HCT116 (cell line): ENCODE measurements around the gene LCNL1. TPM values are rescaled to one million over a fixed set of nuclear protein-coding genes. Genes with fewer than 3 reads are reported as not detected.

Experiments used
- ATAC-seq: fragments of 200-7000 bp; cut with Tn5 transposase; 2 replicates; pipeline ENCODE4 v1.9.1; 2020; ENCODE audit warnings: mild to moderate bottlenecking, moderate library complexity
- BruUV-seq: library from RNA; stranded (reverse); fragments of 400-500 nt; replicated peaks from 2 replicates; lab custom pipeline; 2021; lab: Mats Ljungman, UMichigan
- CTCF ChIA-PET: fragments of 300-600 bp; sonication (Branson Sonifier 250); formaldehyde crosslinking; loops from one replicate; lab custom pipeline; 2021; ENCODE audit warnings: antibody characterized with exemption; lab: Charles Lee
- POLR2A ChIA-PET: fragments of 300-600, 350-600 bp; sonication (Branson Sonifier 250); formaldehyde crosslinking; loops from one replicate; lab custom pipeline; 2021; ENCODE audit warnings: antibody characterized with exemption; lab: Charles Lee
- RAD21 ChIA-PET, 2 experiments: fragments of 300-600 bp; sonication (Branson Sonifier 250); formaldehyde crosslinking; loops; one replicate each; lab custom pipeline; 2023; ENCODE audit warnings: low total read pairs in 2 of 2; ENCODE audit not compliant: uncharacterized antibody in 2 of 2, unreplicated experiment in 2 of 2, low non-redundant PET in 1 of 2; lab: Charles Lee
- DNase-seq: peaks from one replicate; pipeline ENCODE4 v3.0.0-alpha.2; 2010; ENCODE audit warnings: low read depth, low spot score
- H2AFZ ChIP-seq: fragments of 200-600 bp; shearing (Covaris generic), sonication (generic); 2 replicates; pipeline ENCODE4 v1.6.1; 2017; ENCODE audit warnings: low read depth, mixed run types, mixed read lengths, antibody characterized with exemption, low read length; ENCODE audit not compliant: poor library complexity, severe bottlenecking
- H3K27ac ChIP-seq: 2 replicates; pipeline ENCODE4 v1.5.1; 2012; ENCODE audit warnings: low read depth, low read length
- H3K27me3 ChIP-seq: fragments of 200-600 bp; sonication (generic); 2 replicates; pipeline ENCODE4 v1.6.1; 2016; ENCODE audit warnings: mixed run types, low read length, mixed read lengths; ENCODE audit not compliant: insufficient read depth
- H3K36me3 ChIP-seq, 2 experiments: fragments of 200-500 bp in 1 of 2; fragments of 200-600 bp in 1 of 2; sonication (Bioruptor generic) in 1 of 2; sonication (generic) in 1 of 2; 2 replicates each; pipeline versions ENCODE4 v1.5.1 to v1.6.1; 2014 to 2016; ENCODE audit warnings: low read length in 2 of 2, inconsistent platforms in 1 of 2, mixed read lengths in 1 of 2, mixed run types in 1 of 2; ENCODE audit not compliant: insufficient read depth in 2 of 2, control insufficient read depth in 1 of 2
- H3K4me1 ChIP-seq, 2 experiments: fragments of 200-600 bp in 1 of 2; sonication (generic) in 1 of 2; 2 replicates each; pipeline versions ENCODE4 v1.5.1 to v1.6.1; 2012 to 2017; ENCODE audit warnings: low read length in 2 of 2, inconsistent platforms in 1 of 2, mild to moderate bottlenecking in 1 of 2, mixed read lengths in 1 of 2, mixed run types in 1 of 2, moderate library complexity in 1 of 2; ENCODE audit not compliant: insufficient read depth in 2 of 2, control insufficient read depth in 1 of 2
- H3K4me2 ChIP-seq: fragments of 200-600 bp; sonication (generic); 2 replicates; pipeline ENCODE4 v1.6.1; 2017; ENCODE audit warnings: mixed run types, low read length, mixed read lengths
- H3K4me3 ChIP-seq, 2 experiments: fragments of 200-600 bp in 1 of 2; sonication (generic) in 1 of 2; replicated peaks in 1 of 2; 2 replicates each; pipeline ENCODE4 v1.5.1; 2011 to 2016; ENCODE audit warnings: low read length in 2 of 2, control low read depth in 1 of 2, low read depth in 1 of 2, mild to moderate bottlenecking in 1 of 2, mixed read lengths in 1 of 2, mixed run types in 1 of 2
- H3K79me2 ChIP-seq: fragments of 200-600 bp; sonication (generic); 2 replicates; pipeline ENCODE4 v1.6.1; 2017; ENCODE audit warnings: mild to moderate bottlenecking, mixed run types, low read length, moderate library complexity, mixed read lengths; ENCODE audit not compliant: insufficient read depth
- H3K9ac ChIP-seq: fragments of 200-600 bp; sonication (generic); 2 replicates; pipeline ENCODE4 v1.6.1; 2016; ENCODE audit warnings: low read length, mixed read lengths
- H3K9me2 ChIP-seq: fragments of 200-600 bp; sonication (generic), shearing (Covaris generic); 2 replicates; pipeline ENCODE4 v1.6.1; 2017; ENCODE audit warnings: mixed run types, mild to moderate bottlenecking, moderate library complexity; ENCODE audit not compliant: insufficient read depth
- H3K9me3 ChIP-seq, 2 experiments: fragments of 200-500 bp in 1 of 2; fragments of 200-600 bp in 1 of 2; sonication (Bioruptor generic) in 1 of 2; sonication (generic) in 1 of 2; 2 replicates each; pipeline ENCODE4 v1.6.1; 2014 to 2017; ENCODE audit warnings: low read length in 2 of 2, mixed read lengths in 2 of 2, inconsistent platforms in 1 of 2, low read depth in 1 of 2, mild to moderate bottlenecking in 1 of 2, mixed run types in 1 of 2, moderate library complexity in 1 of 2; ENCODE audit not compliant: control insufficient read depth in 1 of 2, insufficient read depth in 1 of 2
- H4K20me1 ChIP-seq: fragments of 200-600 bp; sonication (generic), shearing (Covaris generic); 2 replicates; pipeline ENCODE4 v1.6.1; 2017; ENCODE audit warnings: mixed run types, mild to moderate bottlenecking, moderate library complexity; ENCODE audit not compliant: insufficient read depth
- CEBPB ChIP-seq: IDR thresholded peaks from 2 replicates; pipeline ENCODE4 v1.6.1; 2012; ENCODE audit warnings: low read depth
- JUND ChIP-seq: IDR thresholded peaks from 2 replicates; pipeline ENCODE4 v1.6.1; 2012
- MAX ChIP-seq: IDR thresholded peaks from 2 replicates; pipeline ENCODE4 v1.6.1; 2012
- POLR2A ChIP-seq: IDR thresholded peaks from 2 replicates; pipeline ENCODE4 v1.7.0; 2011; ENCODE audit warnings: borderline replicate concordance; ENCODE audit not compliant: insufficient read depth, insufficient read length; ENCODE audit errors: extremely low read depth
- POLR2AphosphoS5 ChIP-seq: IDR thresholded peaks from 2 replicates; pipeline ENCODE4 v1.6.1; 2011; ENCODE audit warnings: mild to moderate bottlenecking, low read depth, low read length, moderate library complexity
- REST ChIP-seq: IDR thresholded peaks from 2 replicates; pipeline ENCODE4 v1.6.1; 2012; ENCODE audit warnings: low read depth
- SIN3A ChIP-seq: IDR thresholded peaks from 2 replicates; pipeline ENCODE4 v1.6.1; 2012; ENCODE audit warnings: low read depth
- SP1 ChIP-seq: IDR thresholded peaks from 2 replicates; pipeline ENCODE4 v1.6.1; 2012; ENCODE audit warnings: low read depth
- SRF ChIP-seq: IDR thresholded peaks from 2 replicates; pipeline ENCODE4 v1.6.1; 2012; ENCODE audit warnings: low read depth
- TCF7L2 ChIP-seq: IDR thresholded peaks from 2 replicates; pipeline ENCODE4 v1.7.0; 2011; ENCODE audit warnings: borderline replicate concordance, inconsistent platforms; ENCODE audit not compliant: insufficient read depth, insufficient read length; ENCODE audit errors: extremely low read depth
- YY1 ChIP-seq: IDR thresholded peaks from 2 replicates; pipeline ENCODE4 v1.6.1; 2011; ENCODE audit warnings: low read length, low read depth, moderate library complexity, mild to moderate bottlenecking; ENCODE audit not compliant: insufficient replicate concordance; ENCODE audit errors: extremely low read depth
- ZNF274 ChIP-seq: fragments of 200-500 bp; sonication (Bioruptor generic); IDR thresholded peaks from 2 replicates; pipeline ENCODE4 v1.6.1; 2014; ENCODE audit warnings: mild to moderate bottlenecking, low read depth, low read length, inconsistent platforms
- intact Hi-C: fragments of 100-400 bp; cut with micrococcal nuclease; formaldehyde crosslinking; loops from 2 replicates; pipeline ENCODE4 v1.10.0; 2022
- total RNA-seq: library from RNA; stranded (reverse); gene quantifications from one replicate; pipeline ENCODE4 v1.2.1, GENCODE V29; 2021; ENCODE audit not compliant: unreplicated experiment
- TF ChIP-seq, protein P1 (sequence below): IDR thresholded peaks from 2 replicates; pipeline ENCODE4 v1.6.1; 2012

Gene LCNL1
- total RNA-seq, 1 experiment from 2014 or later: 0.44 TPM

DNA sequence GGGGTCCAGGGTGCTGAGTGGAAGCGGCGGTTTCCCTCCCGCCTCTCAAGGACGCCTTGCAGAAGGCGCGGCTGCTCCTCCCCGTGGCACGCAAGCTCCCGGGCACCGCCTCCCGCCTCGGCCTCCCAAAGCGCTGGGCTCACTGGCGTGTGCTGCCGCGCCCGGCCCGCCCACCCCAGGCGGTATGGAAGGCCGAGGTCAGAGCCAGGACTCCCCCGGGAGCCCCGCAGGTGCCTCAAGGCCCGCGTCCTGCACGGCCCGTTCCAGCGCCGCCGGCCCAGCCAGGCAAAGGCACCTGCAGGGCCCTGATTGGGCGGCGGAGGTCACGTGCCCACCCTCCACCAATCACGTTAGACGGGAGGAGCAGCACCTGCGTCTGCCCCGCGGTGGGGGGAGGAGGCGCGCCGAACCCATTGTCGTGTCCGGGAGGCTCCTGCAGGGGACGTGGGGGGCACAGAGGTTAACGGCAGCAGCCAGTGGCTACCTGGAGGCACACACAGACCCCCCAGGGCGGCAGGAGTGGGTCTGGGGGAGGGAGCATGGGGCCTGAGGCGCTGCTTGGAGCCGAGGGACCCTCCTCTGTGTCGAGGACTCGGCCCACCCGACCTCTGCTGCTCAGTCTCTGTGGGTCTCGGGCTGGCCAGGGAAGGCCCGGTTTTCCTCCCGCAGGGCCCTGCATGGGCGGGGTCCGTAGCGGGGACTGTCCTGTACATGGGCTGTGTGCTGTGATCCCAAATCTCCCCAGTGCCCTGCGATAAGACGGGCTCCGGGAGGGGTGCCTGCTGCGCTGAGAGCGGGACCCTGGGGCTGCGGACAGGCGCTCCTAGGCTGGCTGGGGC lies 32.8 kb upstream of the LCNL1 start (continued):
- peak; percentile 84 for TF ChIP-seq POLR2AphosphoS5
- no peak for TF ChIP-seq SIN3A
- TF ChIP-seq POLR2A: peak; percentile 60
- TF ChIP-seq MAX: no peak
- TF ChIP-seq ZNF274: no peak
- TF ChIP-seq CEBPB: no peak
- no peak for TF ChIP-seq JUND
- no peak for TF ChIP-seq REST
- TF ChIP-seq, all 23 proteins: peak for 7

DNA sequence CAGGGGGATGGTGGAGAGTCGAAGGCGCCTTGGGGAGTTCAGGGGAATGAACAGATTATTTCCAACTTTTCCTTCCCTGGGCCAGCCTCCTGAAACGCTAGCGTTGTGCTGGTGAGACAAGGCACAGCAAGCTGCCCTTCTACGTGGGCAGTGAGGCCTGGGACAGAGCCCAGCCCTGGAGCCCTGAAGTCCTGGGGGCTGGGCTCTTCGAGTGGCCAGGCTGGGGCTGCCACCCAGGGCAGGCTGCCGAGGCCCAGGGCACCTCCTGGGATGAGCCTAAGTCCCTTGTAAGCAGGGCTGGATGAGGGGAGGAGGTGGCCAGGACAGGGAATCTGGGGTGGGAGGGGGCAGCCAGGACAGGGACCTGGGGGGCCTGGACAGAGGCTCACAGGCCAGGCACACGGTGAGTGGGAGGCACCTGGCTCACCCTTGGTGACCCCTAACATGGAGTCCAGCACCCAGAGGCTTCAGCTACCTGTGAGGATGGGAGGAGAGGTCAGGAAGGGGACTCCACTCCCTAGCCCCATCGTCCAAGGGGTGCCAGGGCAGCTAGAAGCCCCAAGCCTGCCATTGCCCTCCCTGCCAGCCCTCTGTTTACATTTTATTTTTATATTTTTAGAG lies 32.0 kb upstream of the LCNL1 start:
- BruUV-seq: no TSS peak
- peak overlapping the region; percentile 78 for H3K9ac ChIP-seq
- CTCF ChIA-PET: interaction anchor here (0.5 to 2.1 kb wide), 5 partner anchors 41 to 96 kb away, joined by 3 to 9 read pairs (median 3); no protein-coding TSS in a partner anchor

More for the DNA sequence above, 32.0 kb upstream of the LCNL1 start:
- no peaks in the 10 kb centered on the region for H3K79me2 ChIP-seq
- no peak overlapping the region for H2AFZ ChIP-seq
- intact Hi-C loops: no loop called here
- DNase-seq (no peak), ATAC-seq (no peak)
- H3K4me2 ChIP-seq: peak overlapping the region; percentile 97
- H3K27ac ChIP-seq: peak overlapping the region; percentile 94
- no peaks in the 10 kb centered on the region for H3K36me3 ChIP-seq
- ChIA-PET RAD21 (no interaction called here), POLR2A (interaction anchor here (0.6 to 1.0 kb wide), 2 partner anchors 27 to 60 kb away, joined by 3 to 4 read pairs; no protein-coding TSS in a partner anchor)
- H4K20me1 ChIP-seq: no peaks in the 10 kb centered on the region
- H3K4me3 ChIP-seq: peak overlapping the region; percentile 65 to 67
- TF ChIP-seq JUND (no peak), SP1 (no peak), TCF7L2 (no peak), SRF (no peak), POLR2AphosphoS5 (no peak), YY1 (no peak), SIN3A (no peak)
- TF ChIP-seq, protein P1, sequence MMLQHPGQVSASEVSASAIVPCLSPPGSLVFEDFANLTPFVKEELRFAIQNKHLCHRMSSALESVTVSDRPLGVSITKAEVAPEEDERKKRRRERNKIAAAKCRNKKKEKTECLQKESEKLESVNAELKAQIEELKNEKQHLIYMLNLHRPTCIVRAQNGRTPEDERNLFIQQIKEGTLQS: no peak
- H3K4me1 ChIP-seq: peaks cover 20 to 40% of the 10 kb centered on the region in 2 experiments
- no peaks in the 10 kb centered on the region for H3K27me3 ChIP-seq
- no peaks in the 10 kb centered on the region for H3K9me2 ChIP-seq
- H3K9me3 ChIP-seq: no peaks in the 10 kb centered on the region
